GM23338 (cell line): ENCODE results near the gene TTC12. TPM values are rescaled to one million over a fixed set of nuclear protein-coding genes. Genes with fewer than 3 reads are reported as not detected.

Experiments
- ATAC-seq: fragments of 200-7000 bp; cut with Tn5 transposase; 3 replicates; pipeline ENCODE4 v1.9.1; 2020
- DNase-seq: peaks from one replicate; pipeline ENCODE4 v3.0.0-alpha.2; 2015; ENCODE audit warnings: low spot score
- H2AFZ ChIP-seq: fragments of 200-600 bp; sonication (generic); 2 replicates; pipeline ENCODE4 v1.8.0; 2016; ENCODE audit warnings: antibody characterized with exemption, mild to moderate bottlenecking, moderate library complexity
- H3F3A ChIP-seq: fragments of 200-600 bp; sonication (generic); replicated peaks from 2 replicates; pipeline ENCODE4 v1.8.0; 2017; ENCODE audit warnings: antibody characterized with exemption, mixed run types, low read depth
- H3K27ac ChIP-seq: fragments of 200-600 bp; sonication (generic); 2 replicates; pipeline ENCODE4 v1.6.1; 2016; ENCODE audit warnings: low read depth
- H3K27me3 ChIP-seq: fragments of 200-600 bp; sonication (generic); 2 replicates; pipeline ENCODE4 v1.8.0; 2016; ENCODE audit warnings: mild to moderate bottlenecking, mixed run types, moderate library complexity; ENCODE audit not compliant: insufficient read depth
- H3K36me3 ChIP-seq: fragments of 200-600 bp; sonication (generic); 2 replicates; pipeline ENCODE4 v1.8.0; 2016; ENCODE audit warnings: mild to moderate bottlenecking; ENCODE audit not compliant: insufficient read depth
- H3K4me1 ChIP-seq: fragments of 200-600 bp; sonication (generic); 2 replicates; pipeline ENCODE4 v1.8.0; 2016; ENCODE audit warnings: mild to moderate bottlenecking, moderate library complexity; ENCODE audit not compliant: insufficient read depth
- H3K4me2 ChIP-seq: fragments of 200-600 bp; sonication (generic); 2 replicates; pipeline ENCODE4 v1.7.1; 2017; ENCODE audit warnings: mixed run types
- H3K4me3 ChIP-seq: fragments of 200-600 bp; sonication (generic); 2 replicates; pipeline ENCODE4 v1.6.1; 2016; ENCODE audit warnings: mixed run types
- H3K79me2 ChIP-seq: fragments of 200-600 bp; sonication (generic); replicated peaks from 2 replicates; pipeline ENCODE4 v1.8.0; 2017; ENCODE audit warnings: mild to moderate bottlenecking; ENCODE audit not compliant: insufficient read depth
- H3K9me2 ChIP-seq: fragments of 200-600 bp; sonication (generic); 2 replicates; pipeline ENCODE4 v1.8.0; 2017; ENCODE audit not compliant: insufficient read depth
- H4K20me1 ChIP-seq: fragments of 200-600 bp; sonication (generic); replicated peaks from 2 replicates; pipeline ENCODE4 v1.8.0; 2017; ENCODE audit warnings: mild to moderate bottlenecking; ENCODE audit not compliant: insufficient read depth
- H3K27ac Mint-ChIP-seq: 2 replicates; pipeline ENCODE4 v1.8.0; 2020; ENCODE audit warnings: inconsistent platforms, mild to moderate bottlenecking, moderate library complexity, mixed read lengths
- H3K27me3 Mint-ChIP-seq: 3 replicates; pipeline ENCODE4 v1.8.0; 2022; ENCODE audit warnings: low read depth, mild to moderate bottlenecking, moderate library complexity, mixed read lengths, inconsistent platforms; ENCODE audit not compliant: insufficient read depth, poor library complexity
- H3K36me3 Mint-ChIP-seq: 3 replicates; pipeline ENCODE4 v1.8.0; 2021; ENCODE audit warnings: low read depth, mild to moderate bottlenecking, inconsistent platforms, moderate library complexity, mixed read lengths
- H3K4me1 Mint-ChIP-seq: 3 replicates; pipeline ENCODE4 v1.8.0; 2020; ENCODE audit warnings: mild to moderate bottlenecking, inconsistent platforms, mixed read lengths
- H3K4me3 Mint-ChIP-seq: 3 replicates; pipeline ENCODE4 v1.8.0; 2021; ENCODE audit warnings: moderate library complexity, mild to moderate bottlenecking, inconsistent platforms, mixed read lengths
- H3K9me3 Mint-ChIP-seq: 3 replicates; pipeline ENCODE4 v1.8.0; 2020; ENCODE audit warnings: moderate library complexity, mild to moderate bottlenecking, inconsistent platforms, mixed read lengths
- CTCF ChIP-seq, 2 experiments: fragments of 200-600 bp in 1 of 2; sonication (generic) in 1 of 2; conservative IDR thresholded peaks; 2 replicates each; pipeline versions ENCODE4 v1.5.1 to v1.6.1; 2016 to 2017; ENCODE audit warnings: antibody characterized with exemption in 2 of 2, low read depth in 2 of 2, mild to moderate bottlenecking in 2 of 2, moderate library complexity in 1 of 2
- ETS1 ChIP-seq: IDR thresholded peaks from 2 replicates; pipeline ENCODE4 v1.6.1; 2016; ENCODE audit warnings: antibody characterized with exemption
- EZH2 ChIP-seq: fragments of 200-600 bp; sonication (generic); IDR thresholded peaks from one replicate; pipeline ENCODE4 v1.8.0; 2017; ENCODE audit warnings: antibody characterized with exemption, mild to moderate bottlenecking, low read depth; ENCODE audit not compliant: unreplicated experiment
- EZH2phosphoT487 ChIP-seq: fragments of 200-600 bp; sonication (generic); IDR thresholded peaks from one replicate; pipeline ENCODE4 v1.8.1; 2018; ENCODE audit warnings: antibody characterized with exemption; ENCODE audit not compliant: unreplicated experiment
- JUNB ChIP-seq: IDR thresholded peaks from one replicate; pipeline ENCODE4 v1.6.1; 2016; ENCODE audit warnings: antibody characterized with exemption; ENCODE audit not compliant: unreplicated experiment
- NANOG ChIP-seq: IDR thresholded peaks from 2 replicates; pipeline ENCODE4 v1.6.1; 2016; ENCODE audit warnings: antibody characterized with exemption, borderline replicate concordance
- REST ChIP-seq: IDR thresholded peaks from one replicate; pipeline ENCODE4 v1.6.1; 2018; ENCODE audit warnings: antibody characterized with exemption; ENCODE audit not compliant: unreplicated experiment
- ZNF114 ChIP-seq: fragments of 250-450 bp; sonication (Bioruptor Pico); IDR thresholded peaks from 2 replicates; pipeline ENCODE4 v1.5.0; 2020; ENCODE audit warnings: mild to moderate bottlenecking, moderate library complexity
- ZNF331 ChIP-seq: fragments of 250-450 bp; sonication (Bioruptor Pico); IDR thresholded peaks from 2 replicates; pipeline ENCODE4 v1.5.0; 2020; ENCODE audit warnings: low read depth, mild to moderate bottlenecking, moderate library complexity
- polyA plus RNA-seq: library from polyadenylated mRNA; unstranded; fragments of >200 nt; fragmentation: Nextera tagmentation; extraction: Ambion mirVana; gene quantifications from 2 replicates; pipeline ENCODE4 v1.2.1, GENCODE V29; 2016
- total RNA-seq: library from RNA; depleted of rRNA; stranded (reverse); fragments of >200 nt; shearing (Covaris generic); gene quantifications from 2 replicates; pipeline ENCODE4 v1.2.3, GENCODE V29; 2014

TTC12 gene
- total and polyA plus RNA-seq, 2 experiments from 2014 or later = 3.4 to 12.5 TPM

- TF ChIP-seq ETS1 (no peak), EZH2 (no peak), ZNF114 (CRISPR knock-in tag) (no peak)
Observed at GRCh38 chr11:113396690-113397089, 82.3 kb downstream of the TTC12 start (continued).

- Histone ChIP-seq H3K27me3 (no peaks in the 10 kb centered on the region), H3K79me2 (no peaks in the 10 kb centered on the region), H3K4me1 (no peaks in the 10 kb centered on the region), H4K20me1 (no peaks in the 10 kb centered on the region), H2AFZ (no peak overlapping the region), H3K27ac (no peak overlapping the region), H3K9me2 (no peaks in the 10 kb centered on the region), H3K4me3 (no peak overlapping the region), H3K36me3 (no peaks in the 10 kb centered on the region), H3K4me2 (no peak overlapping the region), H3F3A (no peaks in the 10 kb centered on the region)
- ATAC-seq (no peak), DNase-seq (no peak)
- Mint-ChIP-seq H3K4me1 (no peaks in the 10 kb centered on the region), H3K36me3 (no peaks in the 10 kb centered on the region), H3K4me3 (no peak overlapping the region), H3K27me3 (peaks cover 4% of the 10 kb centered on the region), H3K27ac (no peak overlapping the region), H3K9me3 (no peaks in the 10 kb centered on the region)
- no peak for TF ChIP-seq EZH2
- TF ChIP-seq NANOG = no peak
- no peak for TF ChIP-seq CTCF (conservative IDR thresholded peaks at IDR 0.05; ENCODE audit: low read depth in 2 of 2)
- no peak for TF ChIP-seq JUNB
- no peak for TF ChIP-seq ZNF331
- TF ChIP-seq EZH2phosphoT487 = no peak
- TF ChIP-seq REST = no peak
- no peak for TF ChIP-seq ZNF114 (CRISPR knock-in tag)
- TF ChIP-seq ETS1 = no peak
Observed at GRCh38 chr11:113397212-113397611, 82.8 kb downstream of the TTC12 start.
